ENCODE data around the gene PALM2AKAP2. TPM values are rescaled to one million over a fixed set of nuclear protein-coding genes. Genes with fewer than 3 reads are reported as not detected.

The PALM2AKAP2 gene
- total and polyA plus RNA-seq, 9 of the 15 experiments (the other 6 are each of a cell fraction or from before 2014, with no cell fraction given) = not detected

- intact Hi-C loops (cut with micrococcal nuclease) = no loop called here
- no peak for FAIRE-seq
- no TSS peak for BruUV-seq (replicated peaks)
- ATAC-seq = no peak
- no peak for DNase-seq (ENCODE audit: extremely low read depth in 1 of 4, low spot score in 3 of 4)
- in situ Hi-C loops (cut with MboI) = no loop called here
- ChIA-PET CTCF (ENCODE audit: low intra/inter-chr PET ratio) (no interaction called here), POLR2A (no interaction called here)
- WGBS (ENCODE audit: insufficient coverage, low coverage, missing lambda C conversion rate) = 0% methylated on average over 2 of the region's 2 CpGs
- H4K20me1 ChIP-seq (replicated peaks; ENCODE audit: control insufficient read depth, insufficient read depth, low read length) = no peaks in the 10 kb centered on the region
- no peaks in the 10 kb centered on the region for H3K4me1 ChIP-seq (replicated peaks in 1 of 2; ENCODE audit: control insufficient read depth in 2 of 2, insufficient read depth in 2 of 2, low read length in 2 of 2)
- no peak overlapping the region for H3K4me3 ChIP-seq
- no peaks in the 10 kb centered on the region for H3K9me1 ChIP-seq (ENCODE audit: control insufficient read depth, insufficient read depth, low read length)
- no peak overlapping the region for H3K4me2 ChIP-seq (ENCODE audit: insufficient read depth, low read length)
- no peak overlapping the region for H2AFZ ChIP-seq (ENCODE audit: low read depth, low read length)
- H3K27me3 ChIP-seq (ENCODE audit: control insufficient read depth in 2 of 2, insufficient read depth in 2 of 2, low read length in 2 of 2) = no peaks in the 10 kb centered on the region
- no peak overlapping the region for H3K27ac ChIP-seq (ENCODE audit: extremely low read depth, low read depth, low read length)
- no peaks in the 10 kb centered on the region for H3K79me2 ChIP-seq (ENCODE audit: control insufficient read depth, insufficient read depth, low read length)
- H3K36me3 ChIP-seq (ENCODE audit: control insufficient read depth, insufficient read depth, low read length) = no peaks in the 10 kb centered on the region
- no peak overlapping the region for H3K9ac ChIP-seq (ENCODE audit: insufficient read depth in 1 of 2, low read depth in 2 of 2, low read length in 2 of 2)
- no peaks in the 10 kb centered on the region for H3K9me3 ChIP-seq (replicated peaks; ENCODE audit: control insufficient read depth, insufficient read depth, low read depth, low read length)
- no peak for TF ChIP-seq PHTF2 (CRISPR knock-in tag; IDR thresholded peaks at IDR 0.05)
- no peak for TF ChIP-seq DMBX1 (CRISPR knock-in tag; IDR thresholded peaks at IDR 0.05; ENCODE audit: borderline replicate concordance)
- TF ChIP-seq ZNF3 (CRISPR knock-in tag; IDR thresholded peaks at IDR 0.05) = no peak
- TF ChIP-seq GTF2B (IDR thresholded peaks at IDR 0.05; ENCODE audit: extremely low read depth, insufficient read length) = no peak
- TF ChIP-seq CBX5 (IDR thresholded peaks at IDR 0.05; ENCODE audit: borderline replicate concordance, low read depth) = no peak
- TF ChIP-seq HMGXB4 (CRISPR knock-in tag; IDR thresholded peaks at IDR 0.05) = no peak
- no peak for TF ChIP-seq HDAC2 (IDR thresholded peaks at IDR 0.05)
- no peak for TF ChIP-seq ZBTB49 (CRISPR knock-in tag; IDR thresholded peaks at IDR 0.05; ENCODE audit: borderline replicate concordance)
- no peak for TF ChIP-seq KDM4B (IDR thresholded peaks at IDR 0.05; ENCODE audit: borderline replicate concordance in 2 of 2, low read depth in 1 of 2)
- no peak for TF ChIP-seq KLF6 (CRISPR knock-in tag; IDR thresholded peaks at IDR 0.05; ENCODE audit: borderline replicate concordance)
- no peak for TF ChIP-seq ZSCAN29 (IDR thresholded peaks at IDR 0.05)
- TF ChIP-seq RBM17 (IDR thresholded peaks at IDR 0.05; ENCODE audit: borderline replicate concordance, low read depth, low read length) = no peak
- no peak for TF ChIP-seq NEUROD1 (IDR thresholded peaks at IDR 0.05; ENCODE audit: borderline replicate concordance, low read depth, low read length, partially characterized antibody)
- no peak for TF ChIP-seq SPI1 (IDR thresholded peaks at IDR 0.05; ENCODE audit: borderline replicate concordance, low read depth, low read length)
- TF ChIP-seq PHF21A (IDR thresholded peaks at IDR 0.05; ENCODE audit: borderline replicate concordance, low read depth) = no peak
Measured at GRCh38 chr9:109734814-109735213, 45.2 kb upstream of the PALM2AKAP2 start.

Data from K562 (cell line).